NT2/D1 (cell line): Measurements from ENCODE around the gene EFCAB8.

ENCODE experiments used
- SUZ12 ChIP-seq: IDR thresholded peaks from 2 replicates; pipeline ENCODE4 v1.6.1; 2011; ENCODE audit not compliant: insufficient read length, insufficient read depth; ENCODE audit errors: extremely low read depth
- ZNF274 ChIP-seq: IDR thresholded peaks from 2 replicates; pipeline ENCODE4 v1.6.1; 2011; ENCODE audit warnings: mild to moderate bottlenecking, low read depth, low read length

DNA sequence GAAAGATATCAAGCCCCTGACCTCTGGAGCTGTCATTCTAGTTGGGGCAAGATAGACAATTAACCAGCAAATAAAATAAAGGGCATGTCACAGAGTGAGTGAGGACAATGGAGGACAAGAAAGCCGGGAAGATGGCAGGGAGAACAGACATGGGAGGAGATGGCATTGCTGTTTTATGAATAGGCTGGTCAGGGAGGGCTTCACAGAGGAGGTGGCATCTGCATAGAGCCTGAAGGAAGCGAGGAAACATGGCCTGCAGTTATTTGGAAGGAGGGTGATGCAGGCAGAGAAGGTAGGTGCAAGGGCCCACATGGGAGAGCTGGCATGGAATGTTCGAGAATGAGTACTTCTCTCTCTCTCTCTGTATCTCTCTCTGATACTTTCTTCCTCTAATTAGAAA lies 63.7 kb downstream of the EFCAB8 start:
- TF ChIP-seq SUZ12, result no peak
- TF ChIP-seq ZNF274, result no peak
